ENCODE measurements around the gene NETO1. TPM values are rescaled to one million over a fixed set of nuclear protein-coding genes. Genes with fewer than 3 reads are reported as not detected.

NETO1 gene
- polyA plus RNA-seq, 1 donor (not counting 4 experiments of a cell fraction or from before 2014, with no cell fraction given): 19.2 TPM

GRCh38 chr18:72726201-72726600, 141.6 kb downstream of the NETO1 start:
- Histone ChIP-seq H3K9ac (ENCODE audit: control insufficient read depth, extremely low read depth, insufficient read depth, low read length) (no peak overlapping the region), H3K27me3 (ENCODE audit: control insufficient read depth, extremely low read depth, insufficient read depth, low read length) (no peaks in the 10 kb centered on the region), H3K4me1 (ENCODE audit: control insufficient read depth, extremely low read depth, insufficient read depth, low read length) (peaks cover 5% of the 10 kb centered on the region), H3K9me1 (ENCODE audit: control insufficient read depth, extremely low read depth, insufficient read depth, low read length) (no peaks in the 10 kb centered on the region), H4K20me1 (ENCODE audit: control insufficient read depth, extremely low read depth, insufficient read depth, low read length) (no peaks in the 10 kb centered on the region), H3K27ac (ENCODE audit: control insufficient read depth, insufficient read depth, low read length) (no peak overlapping the region), H3K79me2 (ENCODE audit: control insufficient read depth, insufficient read depth, low read length) (no peaks in the 10 kb centered on the region), H3K4me2 (ENCODE audit: control insufficient read depth, extremely low read depth, insufficient read depth, low read depth, low read length) (no peak overlapping the region), H3K9me3 (ENCODE audit: control insufficient read depth, low read depth, low read length) (no peaks in the 10 kb centered on the region), H2AFZ (ENCODE audit: control insufficient read depth, low read length) (no peak overlapping the region), H3K4me3 (ENCODE audit: control insufficient read depth in 2 of 3, extremely low read depth in 1 of 3, insufficient read depth in 2 of 3, low read depth in 1 of 3, low read length in 3 of 3) (no peak overlapping the region), H3K36me3 (ENCODE audit: control insufficient read depth in 2 of 2, extremely low read depth in 1 of 2, insufficient read depth in 2 of 2, low read length in 2 of 2) (no peaks in the 10 kb centered on the region)
- TF ChIP-seq CTCF (optimal IDR thresholded peaks at IDR 0.05 in 1 of 3, IDR thresholded peaks at IDR 0.05 in 1 of 3, conservative IDR thresholded peaks at IDR 0.05 in 1 of 3; ENCODE audit: extremely low read depth in 1 of 3, insufficient read depth in 2 of 3, low read length in 3 of 3) (no peak), EZH2 (IDR thresholded peaks at IDR 0.05; ENCODE audit: low read length) (no peak)
- FAIRE-seq (no peak), DNase-seq (ENCODE audit: low read depth, low spot score) (no peak)
- dilution Hi-C loops (cut with MboI; ENCODE audit: extremely low pct_ligation_motif_present, low sequenced_read_pairs): no loop called here

- Histone ChIP-seq H4K20me1 (ENCODE audit: control insufficient read depth, extremely low read depth, insufficient read depth, low read length) (no peaks in the 10 kb centered on the region), H3K27ac (ENCODE audit: control insufficient read depth, insufficient read depth, low read length) (no peak overlapping the region), H3K9me3 (ENCODE audit: control insufficient read depth, low read depth, low read length) (no peaks in the 10 kb centered on the region), H3K79me2 (ENCODE audit: control insufficient read depth, insufficient read depth, low read length) (no peaks in the 10 kb centered on the region), H3K4me2 (ENCODE audit: control insufficient read depth, extremely low read depth, insufficient read depth, low read depth, low read length) (no peak overlapping the region), H3K9me1 (ENCODE audit: control insufficient read depth, extremely low read depth, insufficient read depth, low read length) (no peaks in the 10 kb centered on the region), H2AFZ (ENCODE audit: control insufficient read depth, low read length) (no peak overlapping the region), H3K4me1 (ENCODE audit: control insufficient read depth, extremely low read depth, insufficient read depth, low read length) (no peaks in the 10 kb centered on the region), H3K9ac (ENCODE audit: control insufficient read depth, extremely low read depth, insufficient read depth, low read length) (no peak overlapping the region), H3K36me3 (ENCODE audit: control insufficient read depth in 2 of 2, extremely low read depth in 1 of 2, insufficient read depth in 2 of 2, low read length in 2 of 2) (no peaks in the 10 kb centered on the region), H3K4me3 (ENCODE audit: control insufficient read depth in 2 of 3, extremely low read depth in 1 of 3, insufficient read depth in 2 of 3, low read depth in 1 of 3, low read length in 3 of 3) (no peak overlapping the region), H3K27me3 (ENCODE audit: control insufficient read depth, extremely low read depth, insufficient read depth, low read length) (no peaks in the 10 kb centered on the region)
- dilution Hi-C loops (cut with MboI; ENCODE audit: extremely low pct_ligation_motif_present, low sequenced_read_pairs): no loop called here
- FAIRE-seq: no peak
- no peak for TF ChIP-seq EZH2 (IDR thresholded peaks at IDR 0.05; ENCODE audit: low read length)
- TF ChIP-seq CTCF (optimal IDR thresholded peaks at IDR 0.05 in 1 of 3, IDR thresholded peaks at IDR 0.05 in 1 of 3, conservative IDR thresholded peaks at IDR 0.05 in 1 of 3; ENCODE audit: extremely low read depth in 1 of 3, insufficient read depth in 2 of 3, low read length in 3 of 3): no peak
- no peak for DNase-seq (ENCODE audit: low read depth, low spot score)
These were observed 146.5 kb downstream of the NETO1 start for GRCh38 chr18:72721330-72721729.
